Peyer's patch (tissue), 4 donors: ENCODE results near the gene HELZ. TPM values are rescaled to one million over a fixed set of nuclear protein-coding genes. Genes with fewer than 3 reads are reported as not detected.
"Not testable (repeated sequence)": the region's sequence is repeated elsewhere in the genome, so short reads cannot be mapped to it uniquely, and the experiment has no call there.

Source experiments
- DNase-seq, 3 donors: peaks; one replicate each; pipeline ENCODE4 v3.0.0-alpha.2; 2017 to 2019
- H3K27ac ChIP-seq, 4 donors: fragments of 200-600 bp; sonication (generic); one replicate each; pipeline ENCODE4 v1.5.1; 2016 to 2019
- H3K27me3 ChIP-seq, 2 donors: fragments of 200-600 bp; sonication (generic); one replicate each; pipeline ENCODE4 v1.5.1; 2019
- H3K36me3 ChIP-seq, 3 donors: fragments of 200-600 bp; sonication (generic); one replicate each; pipeline ENCODE4 v1.5.1; 2016 to 2019
- H3K4me1 ChIP-seq, 4 donors: fragments of 200-600 bp; sonication (generic); one replicate each; pipeline ENCODE4 v1.5.1; 2016 to 2019
- H3K4me3 ChIP-seq, 4 donors: fragments of 200-600 bp; sonication (generic); 1 replicate in 3 of 4; 2 replicates in 1 of 4; pipeline ENCODE4 v1.5.1; 2016 to 2019; ENCODE audit warnings: mild to moderate bottlenecking in 1 of 4
- H3K9me3 ChIP-seq, 4 donors: fragments of 200-600 bp; sonication (generic); one replicate each; pipeline ENCODE4 v1.5.1; 2016 to 2019; ENCODE audit warnings: mild to moderate bottlenecking in 1 of 4
- POLR2A ChIP-seq, 2 donors: fragments of 450-650 bp; IDR thresholded peaks; one replicate each; pipeline ENCODE4 v1.5.1; 2017; ENCODE audit warnings: antibody characterized with exemption in 2 of 2, mild to moderate bottlenecking in 2 of 2, moderate library complexity in 2 of 2
- total RNA-seq, 4 donors: library from RNA; depleted of rRNA; stranded (reverse); fragments of >200 nt; gene quantifications; one replicate each; pipeline ENCODE4 v1.1.0, GENCODE V29; 2016
- TF ChIP-seq, protein P1 (sequence below), 6 experiments: fragments of 450-650 bp in 4 of 6; fragments of 200-600 bp in 2 of 6; sonication (generic) in 1 of 6; IDR thresholded peaks; one replicate each; pipeline ENCODE4 v1.5.1; 2017 to 2019; ENCODE audit warnings: antibody characterized with exemption in 6 of 6, mild to moderate bottlenecking in 3 of 6, moderate library complexity in 1 of 6

Gene HELZ
- total RNA-seq, 4 donors from 2014 or later, result 37.1 to 124 (median 58.8) TPM

DNA sequence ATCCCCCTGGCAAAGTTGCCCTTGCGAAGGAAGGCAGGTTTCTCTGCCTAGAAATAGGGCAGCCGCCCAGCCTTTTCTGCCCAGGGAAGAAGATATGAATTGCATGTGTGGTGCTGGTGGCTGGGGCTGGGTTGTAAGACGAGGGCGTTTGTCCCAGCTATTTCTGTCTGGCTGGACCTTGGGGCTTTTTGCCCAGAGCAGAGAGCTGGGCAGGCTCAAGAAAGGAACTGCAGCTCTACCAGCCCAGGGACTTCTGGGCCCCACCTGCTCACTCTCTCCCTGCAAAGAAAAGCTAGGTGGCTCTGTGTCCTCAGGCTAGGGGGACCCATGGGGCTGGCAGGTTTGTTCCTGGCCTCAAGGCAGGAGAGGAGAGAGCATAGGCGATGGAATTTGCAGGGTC lies 200.1 kb downstream of the HELZ start:
- H3K9me3 ChIP-seq, result peaks cover 0 to 14% (median 3%) of the 10 kb centered on the region in 4 donors
- DNase-seq, result no peak
- TF ChIP-seq POLR2A (IDR thresholded peaks at IDR 0.05), result no peak
- TF ChIP-seq, protein P1, sequence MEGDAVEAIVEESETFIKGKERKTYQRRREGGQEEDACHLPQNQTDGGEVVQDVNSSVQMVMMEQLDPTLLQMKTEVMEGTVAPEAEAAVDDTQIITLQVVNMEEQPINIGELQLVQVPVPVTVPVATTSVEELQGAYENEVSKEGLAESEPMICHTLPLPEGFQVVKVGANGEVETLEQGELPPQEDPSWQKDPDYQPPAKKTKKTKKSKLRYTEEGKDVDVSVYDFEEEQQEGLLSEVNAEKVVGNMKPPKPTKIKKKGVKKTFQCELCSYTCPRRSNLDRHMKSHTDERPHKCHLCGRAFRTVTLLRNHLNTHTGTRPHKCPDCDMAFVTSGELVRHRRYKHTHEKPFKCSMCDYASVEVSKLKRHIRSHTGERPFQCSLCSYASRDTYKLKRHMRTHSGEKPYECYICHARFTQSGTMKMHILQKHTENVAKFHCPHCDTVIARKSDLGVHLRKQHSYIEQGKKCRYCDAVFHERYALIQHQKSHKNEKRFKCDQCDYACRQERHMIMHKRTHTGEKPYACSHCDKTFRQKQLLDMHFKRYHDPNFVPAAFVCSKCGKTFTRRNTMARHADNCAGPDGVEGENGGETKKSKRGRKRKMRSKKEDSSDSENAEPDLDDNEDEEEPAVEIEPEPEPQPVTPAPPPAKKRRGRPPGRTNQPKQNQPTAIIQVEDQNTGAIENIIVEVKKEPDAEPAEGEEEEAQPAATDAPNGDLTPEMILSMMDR (IDR thresholded peaks at IDR 0.05), result no peak
- no peak overlapping the region for H3K4me3 ChIP-seq
- H3K4me1 ChIP-seq, result no peaks in the 10 kb centered on the region
- no peak overlapping the region for H3K27ac ChIP-seq
- no peaks in the 10 kb centered on the region for H3K36me3 ChIP-seq
- H3K27me3 ChIP-seq, result no peaks in the 10 kb centered on the region

DNA sequence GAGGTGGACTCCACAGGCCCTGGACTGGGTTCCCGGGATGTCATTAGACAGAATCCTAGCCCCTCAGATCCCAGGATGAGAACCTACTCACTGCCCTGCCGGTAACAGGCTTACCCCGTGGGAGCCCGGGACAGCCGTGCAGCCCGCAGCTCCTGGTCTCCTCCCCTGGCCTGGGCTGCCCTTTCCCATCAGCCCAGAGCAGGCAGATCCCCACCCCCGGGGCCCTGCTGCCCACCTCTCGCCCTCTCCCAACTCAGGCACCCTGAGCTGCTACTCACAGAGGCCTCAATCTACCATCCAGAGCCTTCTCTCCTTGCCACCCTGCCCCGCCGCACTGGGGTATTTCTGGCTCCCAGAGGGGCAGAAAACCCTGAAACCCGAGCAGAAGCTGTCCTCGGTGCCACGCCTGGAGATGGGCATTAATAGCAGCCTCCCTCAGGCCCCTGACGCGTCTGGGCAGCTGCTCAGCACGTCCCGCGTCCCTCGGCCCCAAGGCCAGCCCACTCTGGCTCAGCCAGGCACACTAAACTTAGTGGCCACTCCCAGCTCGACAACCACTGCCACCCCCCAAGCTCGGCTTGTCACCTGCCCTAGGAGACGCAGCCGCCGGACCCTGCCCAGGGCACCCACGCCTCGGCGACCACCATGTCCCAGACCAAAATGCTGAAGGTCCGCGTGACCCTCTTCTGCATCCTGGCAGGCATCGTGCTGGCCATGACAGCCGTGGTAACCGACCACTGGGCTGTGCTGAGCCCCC lies 200.8 kb downstream of the HELZ start, which contains the start of gene CACNG1:
Gene CACNG1 (plus strand): TSS at position 539 of the 757 bp plus-strand sequence. CDS start 107 bp downstream, at position 646.
- H3K9me3 ChIP-seq, result peaks cover 0 to 10% (median 3%) of the 10 kb centered on the region in 4 donors
- H3K4me1 ChIP-seq, result no peaks in the 10 kb centered on the region
- no peaks in the 10 kb centered on the region for H3K27me3 ChIP-seq
- no peak within 1 kb of the TSS for H3K4me3 ChIP-seq
- H3K27ac ChIP-seq, result no peak within 1 kb of the TSS
- DNase-seq, result no peak
- no peak for TF ChIP-seq POLR2A (IDR thresholded peaks at IDR 0.05)
- TF ChIP-seq, protein P1 (IDR thresholded peaks at IDR 0.05), result no peak
- H3K36me3 ChIP-seq, result no peaks in the 10 kb centered on the region

DNA sequence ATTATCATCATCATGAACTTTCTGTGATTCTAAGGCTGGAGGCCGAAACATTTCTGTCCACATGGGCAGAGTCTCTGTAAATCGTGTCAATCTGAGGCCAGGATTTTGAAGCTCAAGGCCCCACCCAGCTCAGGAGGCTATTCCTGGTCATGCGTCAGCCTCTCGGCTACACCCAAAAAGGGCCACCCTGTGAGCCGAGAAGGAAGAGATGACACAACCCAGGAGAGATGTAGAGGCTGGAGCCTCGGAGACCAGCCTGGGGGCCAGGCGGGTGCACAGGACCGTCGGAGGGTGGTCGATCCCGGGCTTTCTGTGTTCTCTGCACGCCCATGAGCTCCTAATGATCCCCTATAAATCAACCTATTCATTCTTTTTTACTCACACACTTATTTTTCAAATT lies 201.7 kb downstream of the HELZ start:
- Histone ChIP-seq H3K27me3 (no peaks in the 10 kb centered on the region), H3K36me3 (no peaks in the 10 kb centered on the region)
- TF ChIP-seq, protein P1 (IDR thresholded peaks at IDR 0.05), result no peak
- no peak for TF ChIP-seq POLR2A (IDR thresholded peaks at IDR 0.05)

DNA sequence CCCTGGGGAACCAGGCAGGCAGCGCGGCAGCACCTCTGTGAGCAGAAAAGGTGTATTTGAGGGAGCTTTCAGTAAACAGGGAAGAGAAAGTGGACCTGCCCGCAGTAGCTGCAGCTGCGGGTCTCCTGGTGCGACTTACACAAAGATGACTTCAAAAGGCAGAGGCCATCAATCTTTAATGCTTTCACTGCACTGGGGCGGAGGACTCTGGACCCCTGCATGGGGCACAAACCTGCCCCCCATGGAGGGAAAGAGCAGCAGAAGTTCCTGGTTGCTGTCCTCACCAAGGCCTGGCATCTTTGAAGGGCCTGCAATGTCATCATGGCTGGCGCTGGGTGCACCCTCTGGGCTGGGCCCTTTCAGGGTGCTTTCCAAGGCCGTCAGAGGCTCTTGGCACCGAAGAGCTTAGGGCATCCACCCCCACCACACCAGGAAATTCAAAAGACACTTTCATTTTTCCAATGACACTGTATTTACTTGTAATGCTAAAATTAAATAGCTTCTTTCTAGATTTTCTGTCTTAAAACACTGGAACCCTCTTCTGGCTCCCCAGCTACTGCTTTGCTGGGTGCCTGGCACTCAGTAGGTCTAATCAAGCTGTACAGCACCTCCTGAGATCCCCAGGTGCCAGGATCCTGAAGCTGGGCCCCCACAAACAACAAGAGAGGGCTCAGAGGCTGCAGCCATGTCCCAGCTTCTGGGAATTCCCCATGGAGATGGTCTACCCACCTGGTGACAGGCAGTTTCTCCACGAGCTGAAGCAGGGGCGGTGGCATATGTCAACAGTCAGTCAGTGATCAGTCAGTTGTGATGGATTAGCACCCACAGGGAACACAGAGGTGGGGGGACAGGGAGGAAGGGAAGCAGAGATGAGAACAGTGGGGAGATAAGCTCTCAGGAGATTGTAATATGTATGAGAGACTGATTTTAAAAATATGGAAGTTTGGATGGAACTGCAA lies 202.8 kb downstream of the HELZ start:
- H3K4me3 ChIP-seq, result no peak overlapping the region
- DNase-seq, result no peak
- no peaks in the 10 kb centered on the region for H3K36me3 ChIP-seq
- H3K27me3 ChIP-seq, result no peaks in the 10 kb centered on the region
- no peaks in the 10 kb centered on the region for H3K4me1 ChIP-seq
- TF ChIP-seq, protein P1 (IDR thresholded peaks at IDR 0.05), result no peak
- no peak for TF ChIP-seq POLR2A (IDR thresholded peaks at IDR 0.05)
- no peak overlapping the region for H3K27ac ChIP-seq
- H3K9me3 ChIP-seq, result peaks cover 0 to under 1% (median 0%) of the 10 kb centered on the region in 4 donors

More for the DNA sequence above, 201.7 kb downstream of the HELZ start:
- Histone ChIP-seq H3K4me3 (no peak overlapping the region), H3K4me1 (no peaks in the 10 kb centered on the region), H3K9me3 (peaks cover 0 to 5% (median 2%) of the 10 kb centered on the region in 4 donors), H3K27ac (no peak overlapping the region)
- no peak for DNase-seq

DNA sequence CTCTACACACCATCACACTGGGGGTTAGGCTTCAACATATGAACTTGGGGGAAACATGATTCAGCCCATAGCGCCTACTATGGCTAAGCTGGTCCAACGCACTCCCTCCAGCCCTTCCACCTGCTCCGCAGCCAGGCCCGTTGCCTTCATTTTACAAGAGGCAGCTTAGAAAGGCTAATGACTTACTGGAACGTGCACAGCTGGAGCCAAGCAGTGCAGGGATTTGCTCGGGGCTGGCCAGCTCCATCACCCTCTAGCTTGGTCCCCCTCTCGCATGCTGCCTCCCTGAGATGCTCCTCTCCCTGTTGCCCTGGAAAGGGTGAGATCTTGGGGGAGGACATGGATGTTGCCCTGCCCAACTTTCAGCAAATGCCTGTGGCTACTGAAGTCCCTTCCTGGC lies 203.5 kb downstream of the HELZ start:
- Histone ChIP-seq H3K9me3 (no peaks in the 10 kb centered on the region), H3K4me3 (no peak overlapping the region), H3K27ac (no peak overlapping the region), H3K36me3 (no peaks in the 10 kb centered on the region), H3K4me1 (no peaks in the 10 kb centered on the region), H3K27me3 (no peaks in the 10 kb centered on the region)
- TF ChIP-seq, protein P1 (IDR thresholded peaks at IDR 0.05), result no peak
- TF ChIP-seq POLR2A (IDR thresholded peaks at IDR 0.05), result no peak
- no peak for DNase-seq

DNA sequence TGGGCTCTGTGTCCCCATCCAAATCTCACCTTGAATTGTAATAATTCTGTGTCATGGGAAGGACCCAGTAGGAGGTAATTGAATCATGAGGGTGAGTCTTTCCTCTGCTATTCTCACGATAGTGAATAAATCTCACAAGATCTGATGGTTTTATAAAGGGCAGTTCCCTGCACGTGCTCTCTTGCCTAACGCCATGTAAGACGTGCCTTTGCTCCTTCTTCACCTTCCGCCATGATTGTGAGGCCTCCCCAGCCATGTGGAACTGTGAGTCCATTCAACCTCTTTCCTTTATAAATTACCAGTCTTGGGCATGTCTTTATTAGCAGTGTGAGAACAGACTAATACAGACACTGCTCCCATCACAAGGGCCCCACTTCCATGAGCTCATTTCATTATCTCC lies 203.9 kb downstream of the HELZ start:
- H3K27ac ChIP-seq, H3K27me3 ChIP-seq, H3K9me3 ChIP-seq, H3K4me3 ChIP-seq, H3K36me3 ChIP-seq, DNase-seq, H3K4me1 ChIP-seq: not testable (repeated sequence)
